Adrenal gland (tissue), 12 donors: ENCODE results near the gene KPRP. TPM values are rescaled to one million over a fixed set of nuclear protein-coding genes. Genes with fewer than 3 reads are reported as not detected.

Experiments used
- DNase-seq, 7 donors: peaks; one replicate each; pipeline ENCODE4 v3.0.0-alpha.2; 2019 to 2020
- H3K27ac ChIP-seq, 5 donors: fragments of 200-600 bp; sonication (generic) in 4 of 5; 1 replicate in 3 of 5; 2 replicates in 2 of 5; pipeline versions ENCODE4 v1.5.1 to v1.8.0; 2016 to 2020; ENCODE audit warnings: mild to moderate bottlenecking in 1 of 5
- H3K27me3 ChIP-seq: fragments of 200-600 bp; 2 replicates; pipeline ENCODE4 v1.8.0; 2021
- H3K36me3 ChIP-seq, 2 donors: fragments of 200-600 bp; replicated peaks in 1 of 2; 1 replicate in 1 of 2; 2 replicates in 1 of 2; pipeline versions ENCODE4 v1.5.1 to v1.8.0; 2018 to 2022
- H3K4me1 ChIP-seq, 2 donors: fragments of 200-600 bp; replicated peaks in 1 of 2; 1 replicate in 1 of 2; 2 replicates in 1 of 2; pipeline versions ENCODE4 v1.5.1 to v1.8.0; 2018 to 2021
- H3K4me3 ChIP-seq, 4 donors: fragments of 200-600 bp; sonication (generic) in 3 of 4; one replicate each; pipeline ENCODE4 v1.5.1; 2016 to 2018
- H3K9me3 ChIP-seq, 3 donors: fragments of 200-600 bp; sonication (generic) in 1 of 3; replicated peaks in 1 of 3; 1 replicate in 2 of 3; 2 replicates in 1 of 3; pipeline versions ENCODE4 v1.5.1 to v1.8.0; 2016 to 2021
- POLR2A ChIP-seq, 2 donors: fragments of 450-650 bp; IDR thresholded peaks; one replicate each; pipeline ENCODE4 v1.6.1; 2017; ENCODE audit warnings: antibody characterized with exemption in 2 of 2, mild to moderate bottlenecking in 2 of 2, moderate library complexity in 1 of 2
- whole genome bisulfite sequencing, 4 donors: extraction: QIAGEN DNeasy Blood & Tissue Kit in 2 of 4; methylation state at CpG; one replicate each; pipeline versions ENCODE4 v1.1.5 to v1.1.7; 2013 to 2017; 5-methylcytosine and 5-hydroxymethylcytosine counted together
- intact Hi-C, 2 donors: fragments of 100-400 bp; cut with DNase I; formaldehyde crosslinking; loops; one replicate each; pipeline versions ENCODE4 v1.14.1 to v1.15.0; 2022 to 2023
- polyA plus RNA-seq, 3 donors: library from polyadenylated mRNA; stranded (reverse); fragments of 200-250 nt in 2 of 3; fragments of 350-450 nt in 1 of 3; fragmentation: Illumina TruSeq in 1 of 3; extraction: RNeasy Lipid Tissue Mini Kit (QIAGEN cat#74804) in 1 of 3; gene quantifications; one replicate each; pipeline ENCODE4 v1.2.3, GENCODE V29; 2013 to 2014
- total RNA-seq, 9 donors: library from RNA; depleted of rRNA in 4 of 9; stranded (reverse); fragments of >200 nt in 4 of 9; fragments of 120-200 nt in 1 of 9; fragmentation: NEBNext Ultra II Directional in 1 of 9; extraction: Animal tissue kit (Norgen Biotek cat#: 25700) in 1 of 9; gene quantifications; one replicate each; pipeline versions ENCODE4 v1.1.0 to v1.2.4, GENCODE V29; 2013 to 2023
- TF ChIP-seq, protein P1 (sequence below), 6 experiments: fragments of 450-650 bp in 4 of 6; fragments of 200-600 bp in 2 of 6; sonication (generic) in 1 of 6; IDR thresholded peaks; 1 replicate in 5 of 6; 2 replicates in 1 of 6; pipeline versions ENCODE4 v1.5.1 to v1.8.0; 2016 to 2021; ENCODE audit warnings: antibody characterized with exemption in 6 of 6, mild to moderate bottlenecking in 2 of 6, moderate library complexity in 1 of 6
- donor health status: healthy with polysubstance abuse.
- donor health status: Bipolar disorder and iron deficiency.
- donor health status: DM: yes; HTN: yes; CAD: no.
- donor health status: DM: no; HTN: no; CAD: no.
- donor health status: DM: no; HTN: no; CAD: no.
- donor health status: DM: yes; HTN: yes; CAD: no.

Gene KPRP
- total and polyA plus RNA-seq, 12 donors, result not detected

DNA sequence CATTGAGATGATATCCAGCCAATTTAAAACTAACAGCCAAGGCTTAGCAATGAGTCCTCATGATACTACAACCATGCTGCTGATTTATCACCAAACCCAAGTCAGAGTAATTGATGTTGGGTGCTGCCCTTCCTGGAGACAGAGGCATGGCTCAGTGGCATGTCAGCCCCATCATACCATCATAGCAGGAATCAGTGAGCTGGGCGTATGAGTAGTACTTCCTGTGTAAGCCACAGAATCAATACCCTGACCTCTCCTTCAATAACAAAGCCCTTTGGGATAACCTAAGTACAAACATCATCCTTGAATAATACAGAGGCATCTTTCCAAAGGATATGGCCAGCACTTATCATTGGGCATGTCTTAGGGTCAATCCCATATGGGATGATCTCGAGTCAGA, 25.3 kb downstream of the KPRP start:
- Histone ChIP-seq H3K9me3 (no peaks in the 10 kb centered on the region), H3K4me3 (no peak overlapping the region), H3K27ac (no peak overlapping the region), H3K4me1 (no peaks in the 10 kb centered on the region), H3K27me3 (no peaks in the 10 kb centered on the region), H3K36me3 (no peaks in the 10 kb centered on the region)
- intact Hi-C loops, result no loop called here
- DNase-seq, result no peak
- WGBS, 4 donors, result 55 to 74% (median 60%) methylated on average over 2 of the region's 2 CpGs
- TF ChIP-seq, protein P1, sequence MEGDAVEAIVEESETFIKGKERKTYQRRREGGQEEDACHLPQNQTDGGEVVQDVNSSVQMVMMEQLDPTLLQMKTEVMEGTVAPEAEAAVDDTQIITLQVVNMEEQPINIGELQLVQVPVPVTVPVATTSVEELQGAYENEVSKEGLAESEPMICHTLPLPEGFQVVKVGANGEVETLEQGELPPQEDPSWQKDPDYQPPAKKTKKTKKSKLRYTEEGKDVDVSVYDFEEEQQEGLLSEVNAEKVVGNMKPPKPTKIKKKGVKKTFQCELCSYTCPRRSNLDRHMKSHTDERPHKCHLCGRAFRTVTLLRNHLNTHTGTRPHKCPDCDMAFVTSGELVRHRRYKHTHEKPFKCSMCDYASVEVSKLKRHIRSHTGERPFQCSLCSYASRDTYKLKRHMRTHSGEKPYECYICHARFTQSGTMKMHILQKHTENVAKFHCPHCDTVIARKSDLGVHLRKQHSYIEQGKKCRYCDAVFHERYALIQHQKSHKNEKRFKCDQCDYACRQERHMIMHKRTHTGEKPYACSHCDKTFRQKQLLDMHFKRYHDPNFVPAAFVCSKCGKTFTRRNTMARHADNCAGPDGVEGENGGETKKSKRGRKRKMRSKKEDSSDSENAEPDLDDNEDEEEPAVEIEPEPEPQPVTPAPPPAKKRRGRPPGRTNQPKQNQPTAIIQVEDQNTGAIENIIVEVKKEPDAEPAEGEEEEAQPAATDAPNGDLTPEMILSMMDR (IDR thresholded peaks at IDR 0.05), result no peak
- TF ChIP-seq POLR2A (IDR thresholded peaks at IDR 0.05), result no peak

DNA sequence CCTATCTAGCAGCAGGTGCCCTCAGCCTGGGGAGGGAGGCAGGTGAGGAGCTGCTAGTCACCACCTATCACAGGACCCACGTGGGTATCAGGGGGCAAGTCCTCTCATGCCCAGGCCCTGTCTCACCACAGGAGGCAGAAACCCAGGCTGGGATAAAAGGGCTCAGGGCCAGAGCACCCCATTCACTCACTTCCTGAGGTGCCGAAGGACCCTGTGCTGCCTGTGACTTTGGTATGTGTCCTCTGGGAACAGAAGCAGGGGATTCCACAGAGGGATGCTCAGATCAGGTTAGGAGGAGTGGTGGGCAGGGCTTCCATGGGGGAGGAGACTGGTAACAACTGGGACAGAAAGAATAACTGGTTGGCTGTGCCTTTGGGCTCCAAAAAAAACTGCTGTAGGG, 28.3 kb downstream of the KPRP start, which contains the start of gene LCE1E:
Gene LCE1E, plus strand, starts transcription at position 181 of the 400 bp plus-strand sequence. CDS start 1,043 bp downstream, outside the sequence.
- 21 to 50% (median 45%) methylated on average over 2 of the region's 2 CpGs for WGBS, 4 donors
- H3K9me3 ChIP-seq, result no peaks in the 10 kb centered on the region
- no peak within 1 kb of the TSS for H3K27ac ChIP-seq
- no peak within 1 kb of the TSS for H3K4me3 ChIP-seq
- no peak for TF ChIP-seq POLR2A (IDR thresholded peaks at IDR 0.05)
- no peaks in the 10 kb centered on the region for H3K27me3 ChIP-seq
- intact Hi-C loops, result no loop called here
- H3K4me1 ChIP-seq, result no peaks in the 10 kb centered on the region
- no peak for DNase-seq
- no peaks in the 10 kb centered on the region for H3K36me3 ChIP-seq

DNA sequence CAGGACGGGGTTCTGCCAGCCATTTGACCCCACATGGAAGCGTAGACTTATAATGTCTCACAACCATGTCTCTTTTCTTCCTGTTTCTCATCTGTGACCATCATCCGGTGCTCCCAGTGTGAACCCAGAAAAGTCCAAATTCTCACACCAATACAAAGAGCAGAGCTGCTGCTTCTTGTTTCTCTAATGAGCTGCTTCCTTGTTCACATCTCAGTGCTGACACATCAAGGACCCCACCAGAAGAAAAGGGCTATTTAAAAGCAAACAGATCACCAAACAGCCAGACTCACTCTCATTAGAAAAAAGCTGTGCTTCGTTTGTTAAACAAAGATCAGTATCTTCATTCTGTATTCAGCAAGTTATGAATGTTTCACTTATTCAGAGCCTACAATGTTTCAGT, 37.9 kb downstream of the KPRP start:
- WGBS, 4 donors, result 40 to 57% (median 51%) methylated on average over 4 of the region's 4 CpGs
- intact Hi-C loops, result no loop called here
- TF ChIP-seq POLR2A (IDR thresholded peaks at IDR 0.05), result no peak
- TF ChIP-seq, protein P1 (IDR thresholded peaks at IDR 0.05), result no peak
- Histone ChIP-seq H3K4me1 (no peaks in the 10 kb centered on the region), H3K9me3 (no peaks in the 10 kb centered on the region), H3K27me3 (no peaks in the 10 kb centered on the region), H3K36me3 (no peaks in the 10 kb centered on the region), H3K4me3 (no peak overlapping the region), H3K27ac (no peak overlapping the region)
- no peak for DNase-seq

DNA sequence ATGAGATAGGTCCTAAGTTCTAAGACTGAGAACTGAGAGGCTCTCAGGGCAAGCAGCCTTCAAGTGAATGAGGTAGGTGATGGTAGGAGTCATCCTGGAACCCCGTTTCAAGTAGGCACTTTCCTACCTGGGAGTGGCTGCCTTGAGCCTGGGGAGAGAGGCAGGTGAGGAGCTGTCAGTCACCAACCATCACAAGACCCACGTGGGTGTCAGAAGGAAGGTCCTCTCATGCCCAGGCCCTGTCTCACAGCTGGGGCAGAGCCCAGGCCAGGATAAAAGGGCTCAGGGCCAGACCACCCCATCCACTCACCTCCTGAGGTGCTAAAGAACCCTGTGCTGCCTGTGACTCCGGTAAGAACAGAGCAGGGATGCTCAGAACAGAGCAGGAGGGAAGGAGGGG, 38.6 kb downstream of the KPRP start, which contains the start of gene LCE1D:
Gene LCE1D, plus strand, starts transcription at position 301 of the 400 bp plus-strand sequence. CDS start 1,074 bp downstream, outside the sequence.
- no peak for DNase-seq
- Histone ChIP-seq H3K4me3 (no peak within 1 kb of the TSS), H3K4me1 (no peaks in the 10 kb centered on the region), H3K9me3 (no peaks in the 10 kb centered on the region), H3K27me3 (no peaks in the 10 kb centered on the region), H3K36me3 (no peaks in the 10 kb centered on the region), H3K27ac (no peak within 1 kb of the TSS)
- intact Hi-C loops, result no loop called here
- TF ChIP-seq, protein P1 (IDR thresholded peaks at IDR 0.05), result no peak
- WGBS, 4 donors, result 28 to 41% (median 37%) methylated on average over 3 of the region's 3 CpGs

DNA sequence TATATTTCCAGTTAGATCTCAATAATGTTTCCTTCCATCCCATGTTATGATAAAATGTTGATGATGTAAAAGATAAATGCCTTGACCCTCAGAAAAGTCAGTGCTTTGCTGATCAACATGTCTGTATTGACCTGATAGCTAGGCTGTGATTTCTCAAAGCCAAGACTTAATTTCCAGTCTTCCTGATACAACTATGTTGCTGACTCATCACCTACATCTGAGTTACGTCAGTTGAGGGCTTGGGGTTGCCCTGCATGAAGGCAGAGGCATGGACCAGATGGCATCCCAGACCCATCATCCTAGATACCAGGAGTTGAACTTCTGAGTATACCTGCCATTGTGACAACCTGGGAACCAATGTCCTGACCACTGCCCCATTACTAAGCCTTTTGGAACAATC, 43.5 kb downstream of the KPRP start:
- intact Hi-C loops, result no loop called here
- Histone ChIP-seq H3K36me3 (no peaks in the 10 kb centered on the region), H3K27ac (no peak overlapping the region), H3K9me3 (no peaks in the 10 kb centered on the region), H3K4me1 (no peaks in the 10 kb centered on the region), H3K27me3 (no peaks in the 10 kb centered on the region), H3K4me3 (no peak overlapping the region)
- no peak for DNase-seq
- TF ChIP-seq POLR2A (IDR thresholded peaks at IDR 0.05), result no peak
- TF ChIP-seq, protein P1 (IDR thresholded peaks at IDR 0.05), result no peak
- 14 to 55% (median 41%) methylated on average over 1 of the region's 1 CpG for WGBS, 4 donors
